Hepatocyte (in vitro differentiated cells): ENCODE results near the gene PTDSS2. TPM values are rescaled to one million over a fixed set of nuclear protein-coding genes. Genes with fewer than 3 reads are reported as not detected.

Experiments used
- DNase-seq: peaks from one replicate; pipeline ENCODE4 v3.0.0-alpha.2; 2016; ENCODE audit warnings: low spot score
- H2AFZ ChIP-seq: fragments of 200-600 bp; sonication (generic); 2 replicates; pipeline ENCODE4 v1.6.0; 2016; ENCODE audit warnings: antibody characterized with exemption, mild to moderate bottlenecking
- H3K27ac ChIP-seq: fragments of 200-600 bp; sonication (generic); 2 replicates; pipeline ENCODE4 v1.5.1; 2016; ENCODE audit warnings: mild to moderate bottlenecking
- H3K27me3 ChIP-seq: fragments of 200-600 bp; sonication (generic); 2 replicates; pipeline ENCODE4 v1.6.1; 2016
- H3K36me3 ChIP-seq: fragments of 200-600 bp; sonication (generic); replicated peaks from 2 replicates; pipeline ENCODE4 v1.5.1; 2016; ENCODE audit warnings: low read depth; ENCODE audit not compliant: insufficient read depth
- H3K4me1 ChIP-seq: fragments of 200-600 bp; sonication (generic); 2 replicates; pipeline ENCODE4 v1.5.1; 2016; ENCODE audit warnings: mild to moderate bottlenecking, moderate library complexity; ENCODE audit not compliant: insufficient read depth
- H3K4me2 ChIP-seq: fragments of 200-600 bp; sonication (generic); 2 replicates; pipeline ENCODE4 v1.6.0; 2016
- H3K4me3 ChIP-seq: fragments of 200-600 bp; sonication (generic); 2 replicates; pipeline ENCODE4 v1.5.1; 2016; ENCODE audit warnings: mild to moderate bottlenecking
- H3K79me2 ChIP-seq: fragments of 200-600 bp; sonication (generic); 2 replicates; pipeline ENCODE4 v1.6.0; 2017; ENCODE audit warnings: mild to moderate bottlenecking
- H3K9me2 ChIP-seq: fragments of 200-600 bp; sonication (generic); replicated peaks from 2 replicates; pipeline ENCODE4 v1.6.0; 2017; ENCODE audit warnings: mild to moderate bottlenecking; ENCODE audit not compliant: insufficient read depth
- H3K9me3 ChIP-seq: fragments of 200-600 bp; sonication (generic); 2 replicates; pipeline ENCODE4 v1.5.1; 2016; ENCODE audit warnings: low read depth, mild to moderate bottlenecking
- H4K20me1 ChIP-seq: fragments of 200-600 bp; sonication (generic); 2 replicates; pipeline ENCODE4 v1.6.0; 2016; ENCODE audit warnings: mild to moderate bottlenecking; ENCODE audit not compliant: insufficient read depth, poor library complexity, severe bottlenecking
- CTCF ChIP-seq: fragments of 200-600 bp; sonication (generic); IDR thresholded peaks from 2 replicates; pipeline ENCODE4 v1.5.1; 2016; ENCODE audit warnings: antibody characterized with exemption, mild to moderate bottlenecking; ENCODE audit not compliant: poor library complexity
- EZH2 ChIP-seq: fragments of 200-600 bp; sonication (generic); IDR thresholded peaks from 2 replicates; pipeline ENCODE4 v1.6.1; 2016; ENCODE audit warnings: antibody characterized with exemption, mild to moderate bottlenecking, borderline replicate concordance
- EZH2phosphoT487 ChIP-seq: fragments of 200-600 bp; sonication (generic); IDR thresholded peaks from one replicate; pipeline ENCODE4 v1.6.1; 2018; ENCODE audit warnings: antibody characterized with exemption, mild to moderate bottlenecking, low read depth, moderate library complexity; ENCODE audit not compliant: unreplicated experiment, severe bottlenecking
- WGBS: methylation state at CpG from one replicate; pipeline ENCODE4 v1.1.6; 2016; ENCODE audit warnings: low lambda C conversion rate; ENCODE audit errors: missing lambda C conversion rate; 5-methylcytosine and 5-hydroxymethylcytosine counted together
- polyA plus RNA-seq: library from polyadenylated mRNA; unstranded; fragments of >200 nt; fragmentation: Nextera tagmentation; extraction: Ambion mirVana; gene quantifications from 2 replicates; pipeline ENCODE4 v1.2.1, GENCODE V29; 2016
- total RNA-seq: library from RNA; depleted of rRNA; stranded (reverse); fragments of >200 nt; gene quantifications from 2 replicates; pipeline ENCODE4 v1.2.3, GENCODE V29; 2014

PTDSS2 gene
- total and polyA plus RNA-seq, 2 experiments from 2014 or later: 31.5 to 50.8 TPM

- DNase-seq: no peak
- Histone ChIP-seq H4K20me1 (no peaks in the 10 kb centered on the region), H2AFZ (no peak overlapping the region), H3K4me3 (no peak overlapping the region), H3K27me3 (no peaks in the 10 kb centered on the region), H3K9me3 (no peaks in the 10 kb centered on the region), H3K27ac (no peak overlapping the region), H3K9me2 (no peaks in the 10 kb centered on the region), H3K4me2 (no peak overlapping the region), H3K36me3 (no peaks in the 10 kb centered on the region), H3K4me1 (peaks cover 8% of the 10 kb centered on the region), H3K79me2 (peaks cover 24% of the 10 kb centered on the region)
- over 99% methylated on average over 9 of the region's 19 CpGs for WGBS
- no peak for TF ChIP-seq CTCF
- no peak for TF ChIP-seq EZH2
- TF ChIP-seq EZH2phosphoT487: no peak
These were observed 23.3 kb downstream of the PTDSS2 start for GRCh38 chr11:473415-473814.

GRCh38 chr11:473962-474785 is 24.1 kb downstream of the PTDSS2 start:
- H3K27ac ChIP-seq: no peak overlapping the region
- no peak overlapping the region for H3K4me3 ChIP-seq
- H3K9me2 ChIP-seq: no peaks in the 10 kb centered on the region
- H3K27me3 ChIP-seq: no peaks in the 10 kb centered on the region
- no peak for DNase-seq
- 91% methylated on average over 15 of the region's 22 CpGs for WGBS
- H4K20me1 ChIP-seq: no peaks in the 10 kb centered on the region
- no peak overlapping the region for H3K4me2 ChIP-seq
- H3K36me3 ChIP-seq: no peaks in the 10 kb centered on the region
- H2AFZ ChIP-seq: no peak overlapping the region
- H3K4me1 ChIP-seq: peaks cover 8% of the 10 kb centered on the region
- TF ChIP-seq EZH2phosphoT487 (no peak), CTCF (no peak), EZH2 (no peak)
- H3K9me3 ChIP-seq: no peaks in the 10 kb centered on the region
- peaks cover 24% of the 10 kb centered on the region for H3K79me2 ChIP-seq

- no peak overlapping the region for H2AFZ ChIP-seq
- no peak overlapping the region for H3K4me3 ChIP-seq
- H3K9me3 ChIP-seq: no peaks in the 10 kb centered on the region
- WGBS: 99% methylated on average over 48 of the region's 48 CpGs
- H3K36me3 ChIP-seq: no peaks in the 10 kb centered on the region
- H3K27ac ChIP-seq: no peak overlapping the region
- no peak overlapping the region for H3K4me2 ChIP-seq
- DNase-seq: no peak
- no peak for TF ChIP-seq EZH2
- no peak for TF ChIP-seq CTCF
- TF ChIP-seq EZH2phosphoT487: no peak
- peaks cover 24% of the 10 kb centered on the region for H3K79me2 ChIP-seq
- H4K20me1 ChIP-seq: no peaks in the 10 kb centered on the region
- H3K27me3 ChIP-seq: no peaks in the 10 kb centered on the region
- peaks cover 6% of the 10 kb centered on the region for H3K4me1 ChIP-seq
- H3K9me2 ChIP-seq: no peaks in the 10 kb centered on the region
These were observed 24.9 kb downstream of the PTDSS2 start for GRCh38 chr11:474914-475506.
